Uterus (tissue), 4 donors: ENCODE measurements around the gene TH. TPM values are rescaled to one million over a fixed set of nuclear protein-coding genes. Genes with fewer than 3 reads are reported as not detected.

Experiments used
- DNase-seq, 2 donors: peaks; one replicate each; pipeline ENCODE4 v3.0.0-alpha.2; 2019 to 2020
- H3K27ac ChIP-seq, 2 donors: fragments of 200-600 bp; sonication (generic); 1 replicate in 1 of 2; 2 replicates in 1 of 2; pipeline ENCODE4 v1.5.1; 2016 to 2018
- H3K27me3 ChIP-seq, 2 donors: fragments of 200-600 bp; sonication (generic); one replicate each; pipeline ENCODE4 v1.5.1; 2018 to 2019; ENCODE audit warnings: control low read depth in 1 of 2
- H3K36me3 ChIP-seq, 2 donors: fragments of 200-600 bp; sonication (generic); one replicate each; pipeline ENCODE4 v1.5.1; 2019; ENCODE audit warnings: control low read depth in 1 of 2
- H3K4me1 ChIP-seq, 2 donors: fragments of 200-600 bp; sonication (generic); one replicate each; pipeline ENCODE4 v1.5.1; 2018 to 2019; ENCODE audit warnings: control low read depth in 1 of 2
- H3K4me3 ChIP-seq, 2 donors: fragments of 200-600 bp; sonication (generic); 1 replicate in 1 of 2; 2 replicates in 1 of 2; pipeline ENCODE4 v1.5.1; 2018 to 2019; ENCODE audit warnings: mild to moderate bottlenecking in 1 of 2
- H3K9me3 ChIP-seq, 2 donors: fragments of 200-600 bp; sonication (generic); one replicate each; pipeline ENCODE4 v1.5.1; 2019; ENCODE audit warnings: control low read depth in 1 of 2
- CTCF ChIP-seq, 4 experiments: fragments of 200-600 bp in 2 of 4; fragments of 450-650 bp in 2 of 4; sonication (generic) in 2 of 4; IDR thresholded peaks; one replicate each; pipeline ENCODE4 v1.5.1; 2016 to 2019; ENCODE audit warnings: antibody characterized with exemption in 4 of 4, mild to moderate bottlenecking in 2 of 4, moderate library complexity in 1 of 4
- POLR2A ChIP-seq, 2 donors: fragments of 450-650 bp; IDR thresholded peaks; one replicate each; pipeline ENCODE4 v1.6.1; 2016; ENCODE audit warnings: antibody characterized with exemption in 2 of 2, mild to moderate bottlenecking in 1 of 2, moderate library complexity in 1 of 2
- intact Hi-C: fragments of 100-400 bp; cut with DNase I; formaldehyde crosslinking; loops from one replicate; pipeline ENCODE4 v1.15.1; 2023; ENCODE audit warnings: low total_unique reads
- total RNA-seq, 4 donors: library from RNA; depleted of rRNA in 3 of 4; stranded (reverse); fragments of >200 nt in 3 of 4; gene quantifications; one replicate each; pipeline versions ENCODE4 v1.1.0 to v1.2.4, GENCODE V29; 2014 to 2023
- donor health status: DM: yes; HTN: yes; CAD: no.

The TH gene
- total RNA-seq, 4 donors from 2014 or later: 0.37 to 1.3 TPM; not detected in 2

DNA sequence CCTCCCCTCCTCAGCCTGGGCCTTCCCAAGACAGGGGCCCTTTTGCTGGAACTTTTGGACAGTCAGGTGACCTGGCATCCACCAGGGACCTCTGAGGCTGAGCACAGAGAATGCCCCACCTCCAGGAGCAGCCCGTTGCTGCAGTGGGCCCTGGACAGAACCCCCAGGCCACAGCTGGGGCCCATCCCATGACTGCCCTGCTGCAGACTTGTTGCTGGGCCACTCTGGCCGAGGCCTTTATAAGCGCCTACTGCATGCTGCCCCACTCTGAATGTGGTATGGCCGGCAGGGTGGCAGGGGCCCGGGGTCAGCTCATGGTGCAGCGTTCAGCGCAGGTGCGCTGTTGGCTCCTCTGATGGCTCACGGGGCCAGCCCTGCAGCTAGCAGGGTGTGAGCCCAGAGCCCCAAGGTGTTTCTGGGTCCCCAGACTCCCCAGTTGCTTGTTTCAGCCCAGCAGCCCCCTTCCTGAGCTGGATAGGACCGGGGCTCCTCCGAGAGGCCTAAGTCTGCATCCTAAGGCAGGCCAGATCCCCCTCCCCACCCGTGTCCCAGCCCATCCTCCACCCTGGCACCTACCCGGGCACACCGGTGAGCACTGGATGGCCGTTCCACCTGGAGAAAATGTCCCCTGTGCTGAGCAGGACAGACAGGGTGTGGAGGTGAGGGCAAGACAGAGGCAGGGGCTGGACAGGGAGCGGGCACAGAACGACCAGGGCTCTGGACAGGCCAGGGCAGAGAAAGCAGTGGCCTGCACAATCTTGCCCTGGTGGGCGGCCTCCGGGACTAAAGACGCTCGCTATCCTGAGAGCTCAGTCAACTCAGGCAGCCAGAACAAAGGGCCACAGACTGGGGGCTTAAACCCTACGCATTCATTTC is 28.1 kb upstream of the TH start:
- Histone ChIP-seq H3K9me3 (no peaks in the 10 kb centered on the region), H3K27me3 (no peaks in the 10 kb centered on the region), H3K36me3 (no peaks in the 10 kb centered on the region), H3K4me1 (no peaks in the 10 kb centered on the region), H3K27ac (no peak overlapping the region), H3K4me3 (no peak overlapping the region)
- TF ChIP-seq POLR2A (IDR thresholded peaks at IDR 0.05): no peak
- no peak for TF ChIP-seq CTCF (IDR thresholded peaks at IDR 0.05)
- DNase-seq: no peak
- intact Hi-C loops: loop anchor here (10.0 kb wide), 1 partner anchor 105 kb away; the partner anchor contains the start of genes C11orf21 and TSPAN32

GRCh38 chr11:2198621-2199365 is 27.2 kb upstream of the TH start:
- H3K4me1 ChIP-seq: no peaks in the 10 kb centered on the region
- no peak for TF ChIP-seq CTCF (IDR thresholded peaks at IDR 0.05)
- no peak for DNase-seq
- H3K36me3 ChIP-seq: no peaks in the 10 kb centered on the region
- intact Hi-C loops: loop anchor here (10.0 kb wide), 1 partner anchor 106 kb away; the partner anchor contains the start of genes C11orf21 and TSPAN32
- no peaks in the 10 kb centered on the region for H3K27me3 ChIP-seq
- H3K4me3 ChIP-seq: no peak overlapping the region
- no peaks in the 10 kb centered on the region for H3K9me3 ChIP-seq
- no peak overlapping the region for H3K27ac ChIP-seq

DNA sequence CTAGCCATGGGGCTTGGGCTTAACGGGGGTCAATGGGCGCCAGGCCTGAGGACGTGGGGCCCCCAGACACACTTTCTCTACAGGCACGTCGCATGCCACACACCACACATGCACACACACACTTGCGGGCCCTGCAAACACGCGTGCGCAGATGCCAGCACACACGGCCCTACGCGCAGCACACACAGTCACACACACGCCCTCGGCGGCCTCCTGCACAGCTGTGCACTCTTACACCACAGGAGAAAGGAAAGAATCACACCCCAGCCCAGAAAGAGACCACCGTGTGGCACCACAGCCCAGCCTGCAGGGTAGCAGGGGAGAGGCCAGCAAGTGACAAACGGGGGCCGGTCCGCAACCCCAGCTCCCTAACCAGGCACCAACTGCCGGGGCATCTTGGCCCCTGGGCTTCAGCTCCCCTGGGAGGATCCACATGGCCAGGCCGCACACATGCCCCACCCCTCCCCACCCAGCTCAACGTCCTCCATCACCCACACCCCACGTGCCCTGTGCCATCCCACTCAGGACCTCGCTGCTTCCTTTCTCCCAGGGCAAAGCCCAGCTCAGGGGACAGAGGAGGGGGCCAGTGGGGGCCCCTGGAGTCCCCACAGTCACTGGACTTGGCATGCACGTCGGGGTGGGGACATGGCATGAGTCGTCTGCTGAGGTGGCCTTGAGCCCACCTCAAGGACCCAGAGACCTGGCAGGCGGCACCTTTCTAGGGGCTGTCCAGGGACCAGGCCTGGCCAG is 26.3 kb upstream of the TH start:
- Histone ChIP-seq H3K4me1 (no peaks in the 10 kb centered on the region), H3K9me3 (no peaks in the 10 kb centered on the region), H3K27ac (no peak overlapping the region), H3K27me3 (no peaks in the 10 kb centered on the region), H3K4me3 (no peak overlapping the region), H3K36me3 (no peaks in the 10 kb centered on the region)
- TF ChIP-seq POLR2A (IDR thresholded peaks at IDR 0.05) (no peak), CTCF (IDR thresholded peaks at IDR 0.05) (no peak)
- intact Hi-C loops: loop anchor here (2.0 to 10.0 kb wide), 2 partner anchors 107 to 227 kb away; partner anchors contain the start of genes C11orf21 and TSPAN32
- no peak for DNase-seq

DNA sequence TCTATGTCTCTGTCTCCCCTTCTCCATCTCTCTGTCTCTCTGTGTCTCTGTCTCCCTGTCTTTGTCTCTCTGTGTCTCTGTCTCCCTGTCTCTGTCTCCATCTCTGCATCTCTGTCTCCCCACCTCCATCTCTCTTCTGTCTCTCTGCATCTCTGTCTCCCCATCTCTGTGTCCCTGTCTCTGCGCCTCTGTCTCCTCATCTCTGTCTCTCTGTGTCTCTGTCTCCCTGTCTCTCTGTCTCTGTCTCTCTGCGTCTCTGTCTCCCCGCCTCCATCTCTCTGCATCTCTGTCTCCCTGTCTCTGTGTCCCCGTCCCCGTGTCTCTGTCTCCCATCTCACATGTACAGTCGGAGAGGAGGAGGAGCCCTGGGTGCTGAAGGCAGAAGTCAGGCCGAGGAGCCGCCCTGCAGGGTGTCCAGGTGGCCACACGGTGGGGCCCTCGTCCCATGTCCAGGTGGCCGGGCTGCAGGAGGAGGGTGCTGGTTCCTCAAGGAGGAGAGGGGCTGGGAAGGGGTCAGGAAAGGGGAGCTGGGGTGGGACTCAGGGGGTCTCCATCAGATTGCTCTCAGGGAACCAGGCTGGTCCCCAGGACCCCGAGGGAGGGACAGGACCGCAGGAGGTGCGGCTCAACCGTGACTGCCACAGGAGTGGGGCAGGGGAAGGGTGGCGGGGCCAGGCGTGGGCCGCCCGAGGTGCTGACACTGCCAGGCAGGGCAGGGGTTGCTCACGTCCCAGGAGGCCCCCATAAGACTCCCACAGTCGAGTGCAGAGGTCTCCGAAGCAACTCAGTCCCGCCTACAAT is 25.6 kb upstream of the TH start:
- H3K9me3 ChIP-seq: no peaks in the 10 kb centered on the region
- peak; percentile 76 to 83 for DNase-seq
- no peaks in the 10 kb centered on the region for H3K27me3 ChIP-seq
- no peak overlapping the region for H3K4me3 ChIP-seq
- H3K27ac ChIP-seq: no peak overlapping the region
- intact Hi-C loops: loop anchor here (2.0 to 10.0 kb wide), 2 partner anchors 108 to 228 kb away; partner anchors contain the start of genes C11orf21 and TSPAN32
- no peaks in the 10 kb centered on the region for H3K4me1 ChIP-seq
- TF ChIP-seq CTCF (IDR thresholded peaks at IDR 0.05) (peak; percentile 87 to 98 (median 94)), POLR2A (IDR thresholded peaks at IDR 0.05) (no peak)
- H3K36me3 ChIP-seq: no peaks in the 10 kb centered on the region
